GM12873 (cell line): Measurements from ENCODE around the gene SENP5.

Experiments
- TF ChIP-seq, protein P1 (sequence below): IDR thresholded peaks from 2 replicates; pipeline ENCODE4 v1.5.1; 2012; ENCODE audit warnings: low read depth, mild to moderate bottlenecking, moderate library complexity, low read length, control low read depth; ENCODE audit not compliant: insufficient read depth; ENCODE audit errors: missing control alignments

The SENP5 gene

DNA sequence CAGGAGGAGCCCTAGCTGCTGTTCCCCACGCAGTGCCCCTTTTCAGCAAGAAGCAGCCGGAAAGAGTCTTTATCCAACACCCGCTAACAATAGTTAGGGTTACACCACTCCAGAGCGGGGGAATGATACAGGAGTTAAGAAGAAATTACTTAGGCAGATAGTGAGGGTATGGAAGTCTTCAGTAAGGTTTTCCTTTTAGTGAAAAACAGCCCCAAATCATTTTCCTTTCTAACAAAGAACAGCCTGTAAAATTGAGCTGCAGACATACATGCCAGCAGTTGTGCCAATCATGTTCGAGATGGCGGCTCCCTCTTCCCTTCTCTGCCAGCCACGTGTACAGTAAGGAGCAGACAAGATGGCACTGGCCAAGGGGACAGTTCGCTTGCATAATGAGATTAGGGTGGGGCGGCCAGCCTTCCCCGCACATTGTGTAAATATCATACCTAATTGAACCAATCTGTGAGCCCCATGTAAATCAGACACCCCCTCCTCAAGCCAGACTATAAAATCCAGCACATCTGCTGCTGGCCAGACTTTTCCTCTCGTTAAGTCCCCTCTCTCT lies 18.5 kb upstream of the SENP5 start:
- TF ChIP-seq, protein P1, sequence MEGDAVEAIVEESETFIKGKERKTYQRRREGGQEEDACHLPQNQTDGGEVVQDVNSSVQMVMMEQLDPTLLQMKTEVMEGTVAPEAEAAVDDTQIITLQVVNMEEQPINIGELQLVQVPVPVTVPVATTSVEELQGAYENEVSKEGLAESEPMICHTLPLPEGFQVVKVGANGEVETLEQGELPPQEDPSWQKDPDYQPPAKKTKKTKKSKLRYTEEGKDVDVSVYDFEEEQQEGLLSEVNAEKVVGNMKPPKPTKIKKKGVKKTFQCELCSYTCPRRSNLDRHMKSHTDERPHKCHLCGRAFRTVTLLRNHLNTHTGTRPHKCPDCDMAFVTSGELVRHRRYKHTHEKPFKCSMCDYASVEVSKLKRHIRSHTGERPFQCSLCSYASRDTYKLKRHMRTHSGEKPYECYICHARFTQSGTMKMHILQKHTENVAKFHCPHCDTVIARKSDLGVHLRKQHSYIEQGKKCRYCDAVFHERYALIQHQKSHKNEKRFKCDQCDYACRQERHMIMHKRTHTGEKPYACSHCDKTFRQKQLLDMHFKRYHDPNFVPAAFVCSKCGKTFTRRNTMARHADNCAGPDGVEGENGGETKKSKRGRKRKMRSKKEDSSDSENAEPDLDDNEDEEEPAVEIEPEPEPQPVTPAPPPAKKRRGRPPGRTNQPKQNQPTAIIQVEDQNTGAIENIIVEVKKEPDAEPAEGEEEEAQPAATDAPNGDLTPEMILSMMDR = no peak

DNA sequence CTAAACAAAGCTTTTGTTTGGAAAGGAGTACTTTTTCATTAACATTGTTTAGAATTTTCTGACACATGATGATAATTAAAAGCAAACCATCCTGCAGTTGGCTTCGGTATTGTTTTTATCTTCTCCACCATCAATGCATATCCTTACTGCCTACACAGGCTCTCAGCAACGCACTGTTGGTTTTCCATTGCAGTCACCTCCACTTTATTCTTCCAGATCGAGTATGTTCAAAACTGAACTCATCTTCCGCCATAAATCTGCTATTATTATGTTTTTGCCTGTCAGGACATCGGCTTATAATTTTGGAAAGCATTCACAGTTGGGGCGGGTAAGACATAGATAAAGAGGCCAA lies 589 bp upstream of the SENP5 start:
- TF ChIP-seq, protein P1 = no peak

DNA sequence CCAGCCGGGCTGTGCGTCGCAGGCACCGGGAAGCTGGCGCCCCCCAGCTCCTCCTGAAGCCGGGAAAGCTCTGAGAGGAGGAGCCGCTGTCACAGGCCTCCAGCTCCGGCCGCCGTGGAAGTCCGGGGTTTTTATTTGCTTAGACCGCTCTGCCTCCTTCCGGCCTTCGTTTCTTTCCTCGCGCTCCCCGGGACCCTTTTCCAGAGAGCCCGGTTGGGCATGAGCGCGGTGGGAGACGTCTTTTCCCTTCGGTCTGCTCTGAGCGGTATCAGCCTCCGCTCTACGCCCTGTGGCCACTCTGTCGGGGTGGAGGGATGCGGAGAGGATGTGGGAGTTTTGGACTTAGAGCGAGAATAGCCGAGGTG lies 559 bp downstream of the SENP5 start:
- TF ChIP-seq, protein P1 = no peak

DNA sequence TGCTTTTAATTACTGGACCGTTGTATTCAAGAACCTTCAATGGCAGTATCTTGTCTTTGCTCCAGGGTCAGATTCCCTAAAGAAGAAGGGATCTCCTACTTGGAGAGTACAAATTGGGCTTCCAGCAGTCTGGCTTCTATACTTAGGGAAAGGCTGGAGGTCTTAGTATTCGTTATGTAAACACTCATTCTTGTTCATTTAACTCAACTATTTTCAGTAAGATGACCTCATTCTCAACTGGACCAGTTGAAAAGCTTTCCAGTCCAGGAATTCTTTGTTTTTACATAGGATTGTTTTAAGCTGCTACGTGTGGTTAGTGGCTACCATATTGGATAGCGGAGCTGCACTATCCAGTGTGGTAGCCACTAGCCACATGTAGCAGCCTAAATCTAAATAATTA lies 4.6 kb downstream of the SENP5 start:
- TF ChIP-seq, protein P1 = no peak

DNA sequence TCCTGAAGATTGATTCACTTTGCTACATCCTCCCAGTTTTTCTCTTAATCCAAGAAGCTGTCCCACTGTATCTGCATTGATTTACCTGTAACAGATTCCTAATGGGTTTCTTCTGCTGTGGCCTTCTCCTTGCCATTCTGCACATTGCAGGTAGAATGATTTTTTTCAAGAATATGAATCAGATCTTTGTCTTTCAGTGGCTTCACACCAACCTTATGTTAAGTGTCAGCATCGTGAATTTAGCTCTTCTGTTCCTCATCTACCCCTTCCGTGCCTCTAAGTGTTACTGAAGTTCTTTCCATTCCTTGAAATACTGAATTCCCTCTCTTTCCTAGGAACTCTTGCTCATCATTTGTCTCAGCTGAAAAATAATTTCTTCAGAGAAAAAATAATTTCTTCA lies 7.5 kb downstream of the SENP5 start:
- TF ChIP-seq, protein P1 = no peak

DNA sequence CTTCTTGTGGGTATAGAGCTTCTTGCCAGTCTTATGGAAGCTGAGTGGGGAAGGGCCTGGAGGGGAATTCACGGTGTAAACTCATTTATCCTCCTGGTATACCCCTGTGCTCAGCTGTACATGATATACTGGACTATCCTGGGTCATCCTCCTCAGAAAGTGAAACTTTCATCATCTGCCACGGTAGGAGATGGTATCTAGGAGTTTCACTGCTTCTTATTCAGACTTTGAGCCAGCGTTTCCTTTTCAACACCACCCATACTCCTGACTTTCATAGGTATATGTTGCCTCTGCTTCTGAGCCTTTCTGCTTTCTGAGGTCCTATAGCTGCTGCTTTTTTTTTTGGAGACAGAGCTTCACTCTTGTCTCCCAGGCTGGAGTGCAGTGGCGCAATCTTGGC lies 15.6 kb downstream of the SENP5 start:
- TF ChIP-seq, protein P1 = no peak

DNA sequence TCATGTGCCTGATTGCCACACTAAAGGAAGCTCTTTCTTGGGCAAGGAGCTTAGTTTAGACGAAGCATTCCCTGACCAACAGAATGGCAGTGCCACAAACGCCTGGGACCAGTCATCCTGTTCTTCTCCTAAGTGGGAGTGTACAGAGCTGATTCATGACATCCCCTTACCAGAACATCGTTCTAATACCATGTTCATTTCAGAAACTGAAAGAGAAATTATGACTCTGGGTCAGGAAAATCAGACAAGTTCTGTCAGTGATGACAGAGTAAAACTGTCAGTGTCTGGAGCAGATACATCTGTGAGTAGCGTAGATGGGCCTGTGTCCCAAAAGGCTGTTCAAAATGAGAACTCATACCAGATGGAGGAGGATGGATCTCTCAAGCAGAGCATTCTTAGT lies 18.4 kb downstream of the SENP5 start:
- TF ChIP-seq, protein P1 = no peak
